PC-3 (cell line): ENCODE results near the gene ANKRD1. TPM values are rescaled to one million over a fixed set of nuclear protein-coding genes. Genes with fewer than 3 reads are reported as not detected.

Source experiments
- ATAC-seq: fragments of 200-7000 bp; cut with Tn5 transposase; 2 replicates; pipeline ENCODE4 v1.9.1; 2020; ENCODE audit warnings: mild to moderate bottlenecking, moderate library complexity
- BruUV-seq: library from RNA; stranded (reverse); fragments of 400-500 nt; replicated peaks from 2 replicates; lab custom pipeline; 2021; lab: Mats Ljungman, UMichigan
- CTCF ChIA-PET: fragments of 300-600 bp; sonication (Branson Sonifier 250); formaldehyde crosslinking; loops from one replicate; lab custom pipeline; 2022; ENCODE audit warnings: antibody characterized with exemption; lab: Charles Lee
- POLR2A ChIA-PET: fragments of 300-600 bp; sonication (Branson Sonifier 250); formaldehyde crosslinking; loops from one replicate; lab custom pipeline; 2022; ENCODE audit warnings: antibody characterized with exemption; ENCODE audit not compliant: unreplicated experiment; lab: Charles Lee
- DNase-seq: peaks from one replicate; pipeline ENCODE4 v3.0.0-alpha.2; 2015
- H2AFZ ChIP-seq: fragments of 300-600 bp; sonication (generic); 2 replicates; pipeline ENCODE4 v1.6.0; 2016; ENCODE audit warnings: antibody characterized with exemption, low read length
- H3F3A ChIP-seq: fragments of 300-600 bp; sonication (generic); one replicate; pipeline ENCODE4 v1.6.0; 2017; ENCODE audit warnings: antibody characterized with exemption, low read length, control low read depth, mild to moderate bottlenecking; ENCODE audit not compliant: unreplicated experiment
- H3K27ac ChIP-seq: fragments of 300-600 bp; sonication (generic); 2 replicates; pipeline ENCODE4 v1.5.1; 2016; ENCODE audit warnings: mild to moderate bottlenecking, low read length
- H3K27me3 ChIP-seq: fragments of 300-600 bp; sonication (generic); 2 replicates; pipeline ENCODE4 v1.6.1; 2016; ENCODE audit warnings: low read length, mixed read lengths
- H3K36me3 ChIP-seq: fragments of 300-600 bp; sonication (generic); 2 replicates; pipeline ENCODE4 v1.6.1; 2016; ENCODE audit warnings: low read depth, mixed run types, low read length, mixed read lengths
- H3K4me1 ChIP-seq: fragments of 300-600 bp; sonication (generic); 2 replicates; pipeline ENCODE4 v1.5.1; 2016; ENCODE audit warnings: low read length; ENCODE audit not compliant: insufficient read depth
- H3K4me2 ChIP-seq: fragments of 300-600 bp; sonication (generic); 2 replicates; pipeline ENCODE4 v1.6.0; 2016; ENCODE audit warnings: low read length
- H3K4me3 ChIP-seq: fragments of 300-600 bp; sonication (generic); 2 replicates; pipeline ENCODE4 v1.5.1; 2016; ENCODE audit warnings: mild to moderate bottlenecking, low read length, mixed read lengths
- H3K79me2 ChIP-seq: fragments of 300-600 bp; sonication (generic); 2 replicates; pipeline ENCODE4 v1.6.1; 2017; ENCODE audit warnings: low read length, mixed read lengths
- H3K9ac ChIP-seq: fragments of 300-600 bp; sonication (generic); 2 replicates; pipeline ENCODE4 v1.6.0; 2016; ENCODE audit warnings: mild to moderate bottlenecking, low read length
- H3K9me2 ChIP-seq: fragments of 300-600 bp; sonication (generic); replicated peaks from 2 replicates; pipeline ENCODE4 v1.6.1; 2016; ENCODE audit warnings: mixed run types, low read length, mixed read lengths
- H3K9me3 ChIP-seq: fragments of 300-600 bp; sonication (generic); 2 replicates; pipeline ENCODE4 v1.6.1; 2016; ENCODE audit warnings: low read length, mixed read lengths
- H4K20me1 ChIP-seq: fragments of 300-600 bp; sonication (generic); 2 replicates; pipeline ENCODE4 v1.6.1; 2016; ENCODE audit warnings: low read length, mixed read lengths
- CTCF ChIP-seq: fragments of 300-600 bp; sonication (generic); conservative IDR thresholded peaks from 2 replicates; pipeline ENCODE4 v1.5.1; 2017; ENCODE audit warnings: antibody characterized with exemption, low read depth, mild to moderate bottlenecking, low read length
- EZH2 ChIP-seq: fragments of 300-600 bp; sonication (generic); IDR thresholded peaks from one replicate; pipeline ENCODE4 v1.6.1; 2017; ENCODE audit warnings: antibody characterized with exemption, mild to moderate bottlenecking, low read length; ENCODE audit not compliant: unreplicated experiment
- EZH2phosphoT487 ChIP-seq: fragments of 300-600 bp; sonication (generic); IDR thresholded peaks from 2 replicates; pipeline ENCODE4 v1.6.1; 2018; ENCODE audit warnings: mild to moderate bottlenecking, antibody characterized with exemption, low read length, borderline replicate concordance
- intact Hi-C: fragments of 100-400 bp; cut with micrococcal nuclease; formaldehyde crosslinking; loops from 2 replicates; pipeline ENCODE4 v1.9.0; 2023
- total RNA-seq: library from RNA; depleted of rRNA; stranded (reverse); fragments of >200 nt; gene quantifications from 2 replicates; pipeline ENCODE4 v1.2.3, GENCODE V29; 2014

The ANKRD1 gene
- total RNA-seq, 1 experiment from 2014 or later, result 2.8 TPM

- H3F3A ChIP-seq, result no peaks in the 10 kb centered on the region
- no TSS peak for BruUV-seq
- intact Hi-C loops, result loop anchor here (10.0 kb wide), 1 partner anchor 168 kb away; no protein-coding TSS in a partner anchor
- ChIA-PET POLR2A (no interaction called here), CTCF (no interaction called here)
- no peaks in the 10 kb centered on the region for H3K79me2 ChIP-seq
- H3K4me1 ChIP-seq, result peaks cover 21% of the 10 kb centered on the region
- H2AFZ ChIP-seq, result no peak overlapping the region
- no peak for TF ChIP-seq EZH2phosphoT487
- no peak for TF ChIP-seq CTCF
- no peak for TF ChIP-seq EZH2
- H3K9me2 ChIP-seq, result no peaks in the 10 kb centered on the region
- no peak overlapping the region for H3K4me2 ChIP-seq
- ATAC-seq (no peak), DNase-seq (no peak)
- no peaks in the 10 kb centered on the region for H3K9me3 ChIP-seq
- no peaks in the 10 kb centered on the region for H4K20me1 ChIP-seq
- H3K27ac ChIP-seq, result no peak overlapping the region
- H3K4me3 ChIP-seq, result no peak overlapping the region
- no peak overlapping the region for H3K9ac ChIP-seq
- no peaks in the 10 kb centered on the region for H3K36me3 ChIP-seq
- H3K27me3 ChIP-seq, result no peaks in the 10 kb centered on the region
These were observed 4.3 kb downstream of the ANKRD1 start for GRCh38 chr10:90916392-90917237.

DNA sequence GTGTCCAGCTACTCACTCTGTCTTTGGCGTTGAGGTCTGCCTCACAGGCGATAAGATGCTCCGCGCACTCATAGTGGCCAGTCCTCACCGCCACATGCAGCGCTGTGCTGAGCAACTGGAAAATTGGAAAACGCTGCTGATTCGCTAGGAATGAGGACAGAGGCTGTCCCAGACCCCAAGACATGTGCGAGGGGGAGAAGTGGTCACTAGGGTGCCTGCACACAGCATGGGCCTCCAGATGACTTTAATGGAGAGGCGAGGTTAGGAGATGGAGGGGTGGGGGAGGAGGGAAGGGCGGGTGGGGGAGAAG, 5.2 kb downstream of the ANKRD1 start:
- Histone ChIP-seq H4K20me1 (no peaks in the 10 kb centered on the region), H3K9ac (no peak overlapping the region), H3K27me3 (no peaks in the 10 kb centered on the region), H3K27ac (no peak overlapping the region), H3K4me1 (peaks cover 13% of the 10 kb centered on the region), H3K4me2 (no peak overlapping the region), H3K9me2 (no peaks in the 10 kb centered on the region), H3F3A (no peaks in the 10 kb centered on the region), H2AFZ (no peak overlapping the region), H3K79me2 (no peaks in the 10 kb centered on the region), H3K4me3 (no peak overlapping the region), H3K9me3 (no peaks in the 10 kb centered on the region), H3K36me3 (no peaks in the 10 kb centered on the region)
- BruUV-seq, result no TSS peak
- no peak for DNase-seq
- TF ChIP-seq EZH2 (no peak), CTCF (no peak), EZH2phosphoT487 (no peak)
- ATAC-seq, result no peak
- ChIA-PET POLR2A (no interaction called here), CTCF (no interaction called here)
- intact Hi-C loops, result loop anchor here (10.0 kb wide), 1 partner anchor 169 kb away; no protein-coding TSS in a partner anchor
